OCI-LY7 (cell line): ENCODE results near the gene CD164L2. TPM values are rescaled to one million over a fixed set of nuclear protein-coding genes. Genes with fewer than 3 reads are reported as not detected.

Experiments used
- BruUV-seq: library from RNA; stranded (reverse); fragments of 400-500 nt; replicated peaks from 2 replicates; lab custom pipeline; 2021; lab: Mats Ljungman, UMichigan
- CTCF ChIA-PET: fragments of 300-600 bp; sonication (Branson Sonifier 250); formaldehyde crosslinking; loops from one replicate; lab custom pipeline; 2022; ENCODE audit warnings: antibody characterized with exemption; ENCODE audit not compliant: unreplicated experiment; lab: Charles Lee
- POLR2A ChIA-PET: fragments of 300-600 bp; sonication (Branson Sonifier 250); formaldehyde crosslinking; loops from one replicate; lab custom pipeline; 2022; ENCODE audit warnings: antibody characterized with exemption; lab: Charles Lee
- DNase-seq: peaks from one replicate; pipeline ENCODE4 v3.0.0-alpha.2; 2015; ENCODE audit warnings: low spot score
- H2AFZ ChIP-seq: fragments of 200-600 bp; sonication (generic), shearing (Covaris generic); 2 replicates; pipeline ENCODE4 v1.6.1; 2014; ENCODE audit warnings: mild to moderate bottlenecking, antibody characterized with exemption, low read length, moderate library complexity
- H3K27ac ChIP-seq: fragments of 200-600 bp; sonication (generic); 2 replicates; pipeline ENCODE4 v1.5.1; 2014; ENCODE audit warnings: mixed run types, low read depth, mild to moderate bottlenecking, moderate library complexity, low read length, inconsistent platforms; ENCODE audit not compliant: poor library complexity, severe bottlenecking
- H3K36me3 ChIP-seq: fragments of 200-600 bp; sonication (generic); 2 replicates; pipeline ENCODE4 v1.6.1; 2014; ENCODE audit warnings: mild to moderate bottlenecking, antibody characterized with exemption, low read length, moderate library complexity, mixed read lengths; ENCODE audit not compliant: insufficient read depth
- H3K4me1 ChIP-seq: fragments of 200-600 bp; sonication (generic); 2 replicates; pipeline ENCODE4 v1.5.1; 2014; ENCODE audit warnings: mild to moderate bottlenecking, low read length; ENCODE audit not compliant: insufficient read depth, poor library complexity, severe bottlenecking
- H3K4me2 ChIP-seq: fragments of 200-600 bp; sonication (generic); 2 replicates; pipeline ENCODE4 v1.6.1; 2014; ENCODE audit warnings: mild to moderate bottlenecking, low read length
- H3K4me3 ChIP-seq: fragments of 200-600 bp; sonication (generic); 2 replicates; pipeline ENCODE4 v1.5.1; 2014; ENCODE audit warnings: mild to moderate bottlenecking, low read depth, low read length; ENCODE audit not compliant: poor library complexity, severe bottlenecking
- H3K79me2 ChIP-seq: fragments of 200-600 bp; sonication (generic); 2 replicates; pipeline ENCODE4 v1.6.1; 2016; ENCODE audit warnings: low read depth, mild to moderate bottlenecking, low read length, moderate library complexity, mixed read lengths; ENCODE audit not compliant: insufficient read depth
- H3K9me2 ChIP-seq: fragments of 200-600 bp; sonication (generic); 2 replicates; pipeline ENCODE4 v1.6.1; 2016; ENCODE audit warnings: mild to moderate bottlenecking, low read length, mixed read lengths; ENCODE audit not compliant: insufficient read depth
- H3K9me3 ChIP-seq: fragments of 200-600 bp; sonication (generic); 2 replicates; pipeline ENCODE4 v1.6.1; 2014; ENCODE audit warnings: mild to moderate bottlenecking, mixed run types, low read length, mixed read lengths
- H4K20me1 ChIP-seq: fragments of 200-600 bp; sonication (generic); 2 replicates; pipeline ENCODE4 v1.6.1; 2014; ENCODE audit warnings: mild to moderate bottlenecking, antibody characterized with exemption, low read length, moderate library complexity, mixed read lengths; ENCODE audit not compliant: insufficient read depth
- CTCF ChIP-seq: fragments of 200-600 bp; sonication (generic); conservative IDR thresholded peaks from 2 replicates; pipeline ENCODE4 v1.5.1; 2014; ENCODE audit warnings: mild to moderate bottlenecking, antibody characterized with exemption, low read length, moderate library complexity, mixed read lengths
- EZH2phosphoT487 ChIP-seq: fragments of 200-600 bp; sonication (generic); IDR thresholded peaks from 2 replicates; pipeline ENCODE4 v1.6.1; 2018; ENCODE audit warnings: low read depth, borderline replicate concordance, mild to moderate bottlenecking, mixed run types, antibody characterized with exemption, low read length, moderate library complexity, mixed read lengths
- intact Hi-C: fragments of 100-400 bp; cut with micrococcal nuclease; formaldehyde crosslinking; loops from one replicate; pipeline ENCODE4 v1.10.0; 2022; ENCODE audit not compliant: unreplicated experiment
- total RNA-seq, 2 experiments: library from RNA; depleted of rRNA in 1 of 2; stranded (reverse); fragments of >200 nt in 1 of 2; shearing (Covaris generic) in 1 of 2; gene quantifications; 2 replicates each; pipeline ENCODE4 v1.2.3, GENCODE V29; 2014 to 2022

Gene CD164L2
- total RNA-seq, 2 experiments from 2014 or later = not detected

- Histone ChIP-seq H3K4me2 (no peak overlapping the region), H3K36me3 (no peaks in the 10 kb centered on the region), H4K20me1 (no peaks in the 10 kb centered on the region), H3K27ac (no peak overlapping the region), H3K4me1 (no peaks in the 10 kb centered on the region), H2AFZ (no peak overlapping the region), H3K9me2 (no peaks in the 10 kb centered on the region), H3K4me3 (no peak overlapping the region), H3K79me2 (no peaks in the 10 kb centered on the region), H3K9me3 (no peaks in the 10 kb centered on the region)
- intact Hi-C loops = no loop called here
- TF ChIP-seq CTCF (no peak), EZH2phosphoT487 (no peak)
- no peak for DNase-seq
- no TSS peak for BruUV-seq
- ChIA-PET CTCF (no interaction called here), POLR2A (no interaction called here)
These were observed 10.9 kb downstream of the CD164L2 start for GRCh38 chr1:27372022-27372807.

GRCh38 chr1:27368869-27369582, 14.1 kb downstream of the CD164L2 start:
- Histone ChIP-seq H3K9me3 (no peaks in the 10 kb centered on the region), H3K9me2 (no peaks in the 10 kb centered on the region), H3K4me2 (no peak overlapping the region), H4K20me1 (no peaks in the 10 kb centered on the region), H3K79me2 (no peaks in the 10 kb centered on the region), H3K27ac (no peak overlapping the region), H3K4me3 (no peak overlapping the region), H3K4me1 (peaks cover 22% of the 10 kb centered on the region), H2AFZ (no peak overlapping the region), H3K36me3 (no peaks in the 10 kb centered on the region)
- no peak for DNase-seq
- no TSS peak for BruUV-seq
- CTCF ChIA-PET = no interaction called here
- intact Hi-C loops = no loop called here
- POLR2A ChIA-PET = no interaction called here
- TF ChIP-seq EZH2phosphoT487 (no peak), CTCF (0 out of 2 replicates have a peak, but pooled peaks have one; percentile 17)
